Measurements from ENCODE around the gene PTPRG.

- TF ChIP-seq EZH2 (IDR thresholded peaks at IDR 0.05; ENCODE audit: low read length, missing control alignments) (no peak), CTCF (conservative IDR thresholded peaks at IDR 0.05 in 1 of 2, IDR thresholded peaks at IDR 0.05 in 1 of 2; ENCODE audit: low read depth in 1 of 2, low read length in 2 of 2) (no peak)
Measured at GRCh38 chr3:61928776-61929314, 367.5 kb downstream of the PTPRG start.
